SU-DHL-6 (cell line): ENCODE results near the gene CFAP70.

Experiments
- H2AFZ ChIP-seq: fragments of 200-600 bp; sonication (generic); 2 replicates; pipeline ENCODE4 v1.6.1; 2014; ENCODE audit warnings: low read depth, mild to moderate bottlenecking, moderate library complexity, mixed read lengths, antibody characterized with exemption, low read length; ENCODE audit not compliant: severe bottlenecking
- H3F3A ChIP-seq: fragments of 200-600 bp; shearing (Covaris generic); 2 replicates; pipeline ENCODE4 v1.6.0; 2016; ENCODE audit warnings: antibody characterized with exemption, mild to moderate bottlenecking; ENCODE audit not compliant: insufficient read depth
- H3K27ac ChIP-seq: fragments of 200-600 bp; sonication (generic); 2 replicates; pipeline ENCODE4 v1.5.1; 2016; ENCODE audit warnings: low read depth, mild to moderate bottlenecking, low read length, moderate library complexity, mixed read lengths
- H3K27me3 ChIP-seq: fragments of 200-600 bp; sonication (generic), shearing (Covaris generic); 2 replicates; pipeline ENCODE4 v1.6.0; 2014; ENCODE audit warnings: mild to moderate bottlenecking, low read length
- H3K36me3 ChIP-seq: fragments of 200-600 bp; sonication (generic); 2 replicates; pipeline ENCODE4 v1.6.1; 2014; ENCODE audit warnings: mild to moderate bottlenecking, low read length, mixed read lengths
- H3K4me2 ChIP-seq: fragments of 300-600, 200-600 bp; shearing (Covaris generic), sonication (generic); 2 replicates; pipeline ENCODE4 v1.6.0; 2014; ENCODE audit warnings: low read length, low read depth, mild to moderate bottlenecking; ENCODE audit not compliant: poor library complexity, severe bottlenecking
- H3K4me3 ChIP-seq: fragments of 200-600 bp; sonication (generic); 2 replicates; pipeline ENCODE4 v1.5.1; 2014; ENCODE audit warnings: antibody characterized with exemption, low read length, mild to moderate bottlenecking, mixed read lengths; ENCODE audit not compliant: insufficient read depth, poor library complexity, severe bottlenecking
- H3K79me2 ChIP-seq: fragments of 200-600 bp; sonication (generic); 2 replicates; pipeline ENCODE4 v1.6.1; 2014; ENCODE audit warnings: mild to moderate bottlenecking, low read length, moderate library complexity; ENCODE audit not compliant: insufficient read depth
- H3K9ac ChIP-seq: fragments of 200-600 bp; sonication (generic); 2 replicates; pipeline ENCODE4 v1.7.0; 2014; ENCODE audit warnings: mild to moderate bottlenecking, low read length
- H3K9me2 ChIP-seq: fragments of 200-600 bp; sonication (generic); replicated peaks from 2 replicates; pipeline ENCODE4 v1.6.1; 2014; ENCODE audit warnings: low read length; ENCODE audit not compliant: insufficient read depth
- H3K9me3 ChIP-seq: fragments of 200-600 bp; sonication (generic); 2 replicates; pipeline ENCODE4 v1.6.1; 2014; ENCODE audit warnings: low read length, mixed read lengths; ENCODE audit not compliant: insufficient read depth
- H4K20me1 ChIP-seq: fragments of 200-600 bp; sonication (generic); 2 replicates; pipeline ENCODE4 v1.6.1; 2014; ENCODE audit warnings: low read depth, mild to moderate bottlenecking, antibody characterized with exemption, low read length, moderate library complexity, mixed read lengths
- CTCF ChIP-seq: fragments of 200-600 bp; sonication (generic); IDR thresholded peaks from one replicate; pipeline ENCODE4 v1.5.1; 2017; ENCODE audit warnings: antibody characterized with exemption, mild to moderate bottlenecking, low read length, moderate library complexity; ENCODE audit not compliant: insufficient read depth, poor library complexity, severe bottlenecking
- EZH2phosphoT487 ChIP-seq: fragments of 200-600 bp; sonication (generic), shearing (Covaris generic); conservative IDR thresholded peaks from 2 replicates; pipeline ENCODE4 v1.6.1; 2018; ENCODE audit warnings: mild to moderate bottlenecking, antibody characterized with exemption, low read length, moderate library complexity, mixed read lengths

The CFAP70 gene

DNA sequence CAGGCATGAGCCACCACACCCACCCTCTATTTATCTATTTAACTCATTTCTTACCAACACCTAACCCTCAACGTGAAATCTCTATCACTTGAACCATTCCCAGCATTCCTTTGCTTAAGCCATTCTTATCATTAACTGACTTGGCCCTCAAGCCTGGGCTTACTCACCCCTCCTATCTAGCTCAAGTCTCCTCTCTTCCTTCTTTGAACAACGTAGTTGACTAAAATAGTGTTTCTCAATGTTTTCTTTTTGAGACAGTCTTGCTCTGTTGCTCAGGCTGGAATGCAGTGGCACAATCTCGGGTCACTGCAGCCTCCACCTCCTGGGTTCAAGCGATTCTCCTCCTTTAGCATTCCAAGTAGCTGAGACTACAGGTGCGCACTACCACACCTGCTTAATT lies 48.2 kb upstream of the CFAP70 start:
- Histone ChIP-seq H3K27me3 (no peaks in the 10 kb centered on the region), H3K4me2 (no peak overlapping the region), H2AFZ (no peak overlapping the region), H3K27ac (no peak overlapping the region), H3K4me3 (no peak overlapping the region), H3K9ac (no peak overlapping the region), H3F3A (no peaks in the 10 kb centered on the region), H3K9me2 (no peaks in the 10 kb centered on the region), H4K20me1 (peaks cover 4% of the 10 kb centered on the region; the same call in 1 of the 2 replicates), H3K79me2 (peaks cover 92% of the 10 kb centered on the region), H3K36me3 (no peaks in the 10 kb centered on the region), H3K9me3 (no peaks in the 10 kb centered on the region)
- TF ChIP-seq EZH2phosphoT487 (no peak), CTCF (no peak)

DNA sequence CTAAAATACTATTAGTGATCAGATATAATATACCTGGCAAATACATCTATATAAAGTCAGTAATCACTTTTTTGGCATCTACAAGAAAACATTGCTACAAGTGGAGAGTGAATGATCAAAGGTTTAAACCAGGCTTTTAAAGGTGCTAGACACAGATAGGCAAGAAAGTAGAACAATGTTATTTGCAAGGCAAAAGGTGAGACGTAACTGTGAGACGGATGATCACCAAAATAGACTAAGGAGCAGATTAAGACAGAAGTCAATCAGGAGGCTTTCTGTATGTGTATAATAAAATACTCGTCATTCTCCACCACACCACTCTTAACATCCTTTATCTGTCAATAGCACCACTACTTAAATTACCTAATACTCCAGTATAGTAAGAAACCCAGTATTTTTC lies 46.9 kb upstream of the CFAP70 start:
- Histone ChIP-seq H3K9me2 (no peaks in the 10 kb centered on the region), H3K79me2 (peaks cover 89% of the 10 kb centered on the region), H3K4me3 (no peak overlapping the region), H4K20me1 (peaks cover 4% of the 10 kb centered on the region; the same call in 1 of the 2 replicates), H3F3A (no peaks in the 10 kb centered on the region), H3K27ac (no peak overlapping the region), H3K27me3 (no peaks in the 10 kb centered on the region), H3K9me3 (no peaks in the 10 kb centered on the region), H3K9ac (no peak overlapping the region), H2AFZ (no peak overlapping the region), H3K4me2 (no peak overlapping the region), H3K36me3 (no peaks in the 10 kb centered on the region)
- TF ChIP-seq EZH2phosphoT487 (no peak), CTCF (no peak)

DNA sequence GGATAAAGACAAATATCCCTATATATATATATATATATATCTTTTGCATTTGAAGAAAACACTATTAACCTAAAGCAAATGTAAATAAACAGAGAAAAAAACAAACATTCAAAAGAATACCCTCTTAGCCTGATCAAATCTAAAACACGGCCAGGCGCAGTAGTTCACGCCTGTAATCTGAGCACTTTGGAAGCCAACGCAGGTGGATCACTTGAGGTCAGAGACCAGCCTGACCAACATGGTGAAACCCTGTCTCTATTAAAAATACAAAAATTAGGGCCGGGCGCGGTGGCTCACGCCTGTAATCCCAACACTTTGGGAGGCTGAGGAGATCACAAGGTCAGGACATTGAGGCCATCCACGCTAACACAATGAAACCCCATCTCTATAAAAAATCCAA lies 46.0 kb upstream of the CFAP70 start:
- Histone ChIP-seq H4K20me1 (peaks cover 4% of the 10 kb centered on the region; the same call in 1 of the 2 replicates), H3K9me2 (no peaks in the 10 kb centered on the region)

More for the DNA sequence above, 46.0 kb upstream of the CFAP70 start:
- no peak overlapping the region for H3K4me3 ChIP-seq
- no peak overlapping the region for H3K27ac ChIP-seq
- no peak overlapping the region for H2AFZ ChIP-seq
- no peak overlapping the region for H3K4me2 ChIP-seq
- peaks cover 87% of the 10 kb centered on the region for H3K79me2 ChIP-seq
- H3K9ac ChIP-seq: no peak overlapping the region
- TF ChIP-seq EZH2phosphoT487 (no peak), CTCF (no peak)
- no peaks in the 10 kb centered on the region for H3K36me3 ChIP-seq
- no peaks in the 10 kb centered on the region for H3K9me3 ChIP-seq
- H3F3A ChIP-seq: no peaks in the 10 kb centered on the region
- H3K27me3 ChIP-seq: no peaks in the 10 kb centered on the region
